HG03558 (cell line): Measurements from ENCODE around the gene IFITM5.
"Not testable (repeated sequence)": the region's sequence is repeated elsewhere in the genome, so short reads cannot be mapped to it uniquely, and the experiment has no call there.

Source experiments
- ATAC-seq: cut with Tn5 transposase; IDR thresholded peaks from one replicate; pipeline ENCODE4 v1.9.1; 2021; ENCODE audit warnings: moderate number of reproducible peaks; ENCODE audit not compliant: unreplicated experiment; ENCODE audit errors: extremely low read depth

IFITM5 gene

GRCh38 chr11:313787-314553 lies 14.6 kb upstream of the IFITM5 start, which contains the start of gene IFITM1:
IFITM1 (plus strand) TSS chr11:314040; CDS start chr11:314171, 131 bp downstream.
- no peak for ATAC-seq

GRCh38 chr11:313304-313786 lies 14.0 kb upstream of the IFITM5 start:
- ATAC-seq: no peak

DNA sequence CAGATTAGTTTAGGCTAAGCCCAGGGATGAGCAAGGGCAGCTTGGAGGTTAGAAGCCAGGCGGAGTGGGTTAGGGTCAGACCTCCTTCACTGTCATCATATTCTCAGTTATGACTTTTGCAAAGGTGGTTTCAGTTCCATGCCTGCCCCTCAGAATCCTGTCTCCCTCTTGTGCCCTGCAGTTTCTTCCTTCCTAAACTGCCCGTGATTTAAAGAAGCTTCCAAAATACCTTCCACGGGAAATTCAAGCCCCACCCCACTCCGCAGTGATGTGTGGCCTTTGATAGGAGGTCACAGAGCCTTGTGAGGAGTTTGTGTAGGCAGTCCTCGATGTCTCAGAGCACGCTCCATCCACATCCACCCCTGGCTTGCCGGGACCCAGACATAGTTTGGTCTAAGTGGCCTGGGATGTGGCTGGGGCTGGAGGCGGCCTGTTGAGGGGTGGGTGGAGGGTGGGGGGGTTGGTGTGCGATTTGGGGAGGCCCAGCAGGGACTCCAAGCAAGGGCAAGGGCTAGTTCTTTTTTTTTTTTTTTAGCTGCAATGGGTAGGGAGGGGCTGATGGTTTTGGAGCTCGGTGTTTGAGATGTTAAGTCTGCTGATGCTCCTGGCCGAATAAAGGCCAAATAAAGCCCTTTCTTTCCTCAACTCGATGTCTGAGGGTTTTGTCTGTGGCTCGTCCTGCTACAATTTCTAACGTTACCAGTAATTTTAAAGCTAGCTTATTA lies 12.9 kb upstream of the IFITM5 start:
- no peak for ATAC-seq

DNA sequence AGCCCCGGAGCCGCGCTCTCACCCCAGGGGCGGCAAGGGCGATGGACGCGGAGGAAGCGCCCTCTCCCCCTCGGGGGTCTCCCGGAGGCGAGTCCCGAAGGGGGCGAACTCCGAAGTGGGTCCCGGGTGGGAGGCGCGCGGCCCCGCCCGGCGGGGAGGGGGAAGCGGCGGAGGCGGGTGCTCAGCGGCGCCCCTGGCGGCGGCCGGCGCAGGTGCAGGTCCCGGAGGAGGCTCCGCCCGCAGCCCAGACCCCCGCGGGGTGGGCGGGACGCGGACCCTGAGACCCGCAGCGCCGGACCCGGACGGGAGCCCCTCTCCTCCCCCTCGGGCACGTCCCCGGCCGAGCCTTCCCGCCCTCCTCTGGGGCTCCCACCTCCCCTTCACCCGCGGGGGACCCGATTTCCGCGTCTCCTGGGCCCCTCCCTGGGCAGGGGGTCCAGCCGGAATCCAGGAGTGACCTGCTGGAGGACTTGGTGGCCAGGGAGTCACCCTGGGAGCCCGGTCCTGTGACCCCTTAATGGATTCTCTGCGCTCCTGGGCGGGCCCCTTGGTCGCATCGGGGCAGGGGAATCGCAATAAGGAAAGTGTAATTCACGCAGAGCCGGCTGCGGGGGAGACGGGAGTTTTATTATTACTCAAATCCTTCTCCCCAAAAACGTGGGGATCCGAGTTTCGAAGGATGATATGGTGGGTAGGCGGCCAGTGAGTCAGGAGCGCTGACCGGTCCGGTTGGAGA lies 11.9 kb upstream of the IFITM5 start:
- not testable (repeated sequence) for ATAC-seq

GRCh38 chr11:309979-310572 lies 10.8 kb upstream of the IFITM5 start:
- not testable (repeated sequence) for ATAC-seq

GRCh38 chr11:308740-309665 lies 9.7 kb upstream of the IFITM5 start:
- not testable (repeated sequence) for ATAC-seq

DNA sequence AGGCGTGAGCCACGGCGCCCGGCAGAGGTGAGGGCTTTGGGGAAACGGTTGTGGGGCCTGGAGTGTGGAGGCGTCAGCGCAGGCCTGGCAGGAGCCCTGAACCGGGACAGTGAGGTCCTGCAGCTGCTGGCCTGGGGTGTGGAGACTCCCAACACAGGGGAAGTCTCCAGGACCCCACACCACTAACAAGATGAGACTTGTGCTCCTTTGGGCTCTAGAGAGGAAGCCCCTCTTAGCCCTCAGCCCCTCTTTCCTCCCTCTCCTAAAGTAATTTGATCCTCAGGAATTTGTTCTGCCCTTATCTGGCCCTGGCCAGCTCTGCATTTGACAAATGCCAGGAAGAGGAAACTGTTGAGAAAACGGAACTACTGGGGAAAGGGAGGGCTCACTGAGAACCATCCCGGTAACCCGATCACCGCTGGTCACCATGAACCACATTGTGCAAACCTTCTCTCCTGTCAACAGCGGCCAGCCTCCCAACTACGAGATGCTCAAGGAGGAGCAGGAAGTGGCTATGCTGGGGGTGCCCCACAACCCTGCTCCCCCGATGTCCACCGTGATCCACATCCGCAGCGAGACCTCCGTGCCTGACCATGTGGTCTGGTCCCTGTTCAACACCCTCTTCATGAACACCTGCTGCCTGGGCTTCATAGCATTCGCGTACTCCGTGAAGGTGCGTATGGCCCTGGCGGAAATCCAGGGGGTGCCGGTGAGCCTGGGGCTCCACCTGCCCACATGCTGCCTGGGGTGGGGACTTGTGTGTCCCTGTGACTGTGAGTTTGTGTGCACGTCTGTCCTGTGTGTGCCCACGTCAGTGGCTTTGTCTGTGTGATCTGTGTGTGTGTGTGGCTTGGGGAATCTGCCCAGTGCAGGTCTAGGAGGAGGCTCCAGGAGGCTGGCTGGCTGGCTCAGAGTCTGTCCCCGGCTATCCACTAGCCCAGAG lies 8.7 kb upstream of the IFITM5 start, which contains the start of gene IFITM2:
Gene IFITM2, plus strand, starts transcription at position 51 of the 943 bp plus-strand sequence. Its CDS starts 377 bp downstream, at position 428.
- ATAC-seq: not testable (repeated sequence)

DNA sequence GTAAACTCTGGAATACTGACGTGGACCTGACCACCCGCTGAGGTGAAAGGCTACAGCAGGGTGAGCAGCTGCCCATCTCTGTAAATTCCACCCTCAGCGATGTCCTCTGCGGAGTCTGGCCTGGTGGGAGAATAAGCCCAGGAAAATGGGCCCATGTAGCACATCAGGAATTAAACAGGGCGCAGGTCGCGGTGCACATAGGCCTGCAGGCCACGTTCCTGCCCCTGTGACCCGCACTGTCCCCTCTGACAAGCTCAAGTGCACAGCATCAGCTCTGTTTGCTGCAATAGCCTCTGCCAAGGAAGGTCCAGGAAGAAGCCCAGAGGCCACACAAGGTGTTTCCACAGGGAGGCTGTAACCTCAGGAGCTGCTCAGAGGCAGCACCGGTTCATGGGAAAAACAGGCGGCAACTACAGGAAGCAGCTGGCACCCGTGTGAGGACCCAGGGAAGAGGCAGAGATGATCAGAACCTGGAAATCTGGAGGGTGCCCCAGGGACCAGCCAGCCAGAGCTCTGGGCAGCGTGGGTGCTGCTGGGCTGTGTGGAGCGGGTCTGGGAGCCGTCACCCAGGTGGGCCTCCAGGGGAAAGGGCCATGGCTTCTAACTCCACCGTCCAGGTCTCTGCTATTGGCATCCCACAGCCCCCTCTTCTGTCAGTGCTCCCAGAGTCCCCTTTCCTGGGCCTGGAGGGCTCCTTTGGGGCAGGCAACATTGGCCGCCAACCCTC lies 7.5 kb upstream of the IFITM5 start:
- ATAC-seq: no peak

DNA sequence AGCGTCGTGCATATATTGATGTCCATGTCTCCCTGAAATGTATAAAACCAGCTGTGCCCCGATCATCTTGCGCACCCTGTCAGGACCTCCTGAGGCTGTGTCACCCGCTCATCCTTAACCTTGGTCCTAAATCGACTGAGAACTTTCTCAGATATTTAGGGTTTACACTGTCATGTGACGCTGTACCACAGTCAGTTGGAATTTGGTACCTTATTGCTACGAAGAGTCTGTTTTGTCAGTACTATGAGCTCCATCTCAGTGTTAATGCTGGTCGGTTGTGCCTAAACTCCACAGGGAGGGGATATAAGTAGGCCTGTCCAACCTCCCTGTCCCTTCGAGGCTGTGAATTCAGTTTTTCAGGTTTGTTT lies 6.5 kb upstream of the IFITM5 start:
- no peak for ATAC-seq

DNA sequence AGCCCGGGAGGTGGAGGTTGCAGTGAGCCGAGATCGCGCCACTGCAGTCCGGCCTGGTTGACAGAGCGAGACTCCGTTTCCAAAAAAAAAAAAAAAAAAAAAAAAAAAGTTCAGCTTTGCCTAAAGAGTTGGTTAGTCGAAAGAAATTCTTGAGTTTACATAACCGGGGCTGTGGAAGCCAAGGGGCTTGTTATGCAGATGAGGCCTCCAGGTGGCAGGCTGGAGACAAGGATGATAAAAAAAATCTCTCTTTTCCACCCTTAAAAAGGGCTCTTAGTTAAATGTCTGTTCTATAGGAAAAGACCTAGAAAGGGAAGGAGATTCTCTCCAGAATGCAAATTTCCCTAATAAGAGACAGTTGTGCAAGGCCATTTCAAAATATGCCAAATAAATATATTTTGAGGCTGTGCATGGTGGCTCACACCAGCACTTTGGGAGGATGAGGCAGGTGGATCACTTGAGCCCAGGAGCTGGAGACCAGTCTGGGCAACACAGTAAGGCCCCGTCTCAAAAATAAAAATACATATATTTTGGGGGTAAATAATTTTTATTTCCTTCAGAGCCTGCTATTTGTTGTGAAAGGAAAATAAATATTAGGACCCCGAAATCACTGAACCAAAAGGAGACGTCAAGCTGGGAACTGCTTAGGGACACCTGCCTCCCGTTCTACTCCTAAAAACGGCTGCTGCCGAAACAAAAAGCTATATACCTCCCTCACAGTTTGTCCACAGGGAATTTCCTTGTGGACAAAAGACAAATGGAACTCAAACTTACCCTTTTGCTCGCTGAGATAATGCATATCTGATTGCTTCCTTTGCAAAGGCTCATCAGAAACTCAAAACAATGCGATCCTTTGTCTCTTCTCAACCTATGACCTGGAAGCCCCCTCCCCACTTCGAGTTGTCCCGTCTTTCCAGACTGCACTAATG lies 5.9 kb upstream of the IFITM5 start:
- ATAC-seq: no peak

DNA sequence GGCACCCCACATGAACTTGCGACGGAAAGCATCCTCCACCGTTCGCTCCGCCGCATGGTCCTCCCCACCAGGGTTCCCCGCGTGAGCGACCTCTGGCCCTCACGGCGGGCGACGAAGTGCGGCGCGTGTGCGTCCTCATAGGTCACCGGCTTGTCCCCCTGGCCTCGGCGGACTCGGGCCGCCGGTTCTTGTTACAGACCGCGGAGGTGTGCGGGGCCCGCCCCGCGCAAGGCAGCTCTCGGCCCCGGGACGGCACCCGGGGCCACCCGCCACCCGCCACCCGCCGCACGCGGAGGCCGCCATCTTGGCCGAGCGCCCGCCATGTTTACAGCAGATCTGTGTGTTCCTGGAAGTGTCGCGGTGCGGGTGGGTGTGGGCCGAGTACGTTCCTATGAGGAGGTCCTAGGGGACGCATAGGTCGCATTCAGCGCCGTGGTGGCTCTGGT lies 4.8 kb upstream of the IFITM5 start:
- ATAC-seq: no peak

- no peak for ATAC-seq
Measured at GRCh38 chr11:303363-303762, 4.0 kb upstream of the IFITM5 start.

DNA sequence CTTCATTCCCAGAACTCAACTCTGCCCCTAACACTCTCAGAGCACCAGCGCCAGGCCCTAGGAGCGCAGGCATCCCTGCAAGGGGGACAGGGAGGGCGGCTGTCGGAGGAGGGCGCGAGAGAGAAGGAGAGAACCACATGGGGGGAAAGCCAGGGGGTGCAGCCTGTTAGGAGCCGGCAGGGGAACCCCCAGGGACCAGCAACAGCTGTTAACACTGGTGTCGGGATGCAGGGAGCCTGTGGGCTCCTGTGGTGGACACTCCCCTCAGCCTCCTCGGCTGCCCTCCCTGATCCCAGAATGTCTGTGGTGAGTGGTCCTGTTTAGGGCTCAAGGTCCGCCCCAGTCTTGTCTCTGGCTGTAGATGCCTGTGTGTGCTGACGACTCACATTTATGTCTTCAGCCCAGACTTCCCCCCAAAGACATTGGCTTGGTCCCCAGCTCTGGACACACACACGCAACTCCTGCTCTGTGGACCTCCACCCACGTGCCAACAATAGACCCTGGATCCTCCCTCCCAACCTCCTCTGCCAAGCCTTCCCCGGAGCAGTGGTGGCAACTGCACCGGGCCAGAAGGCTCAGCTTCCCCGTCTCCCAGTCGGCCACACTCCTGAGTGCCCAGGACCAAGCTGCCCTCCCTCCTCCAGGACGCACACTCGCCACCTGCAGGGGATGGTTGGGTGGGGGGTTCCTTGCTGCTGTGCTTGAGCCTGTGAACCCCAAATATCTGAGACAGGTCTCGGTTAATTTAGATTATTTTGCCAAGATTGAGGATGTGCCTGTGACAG lies 817 bp upstream of the IFITM5 start:
- ATAC-seq: no peak

GRCh38 chr11:298406-299065 lies 790 bp downstream of the IFITM5 start:
- no peak for ATAC-seq
